GM23248 (cell line): ENCODE data around the gene ARHGDIB.

Experiments used
- EZH2 ChIP-seq: fragments of 200-600 bp; sonication (generic); IDR thresholded peaks from 2 replicates; pipeline ENCODE4 v1.6.1; 2018; ENCODE audit warnings: antibody characterized with exemption, mild to moderate bottlenecking; ENCODE audit not compliant: insufficient read depth, poor library complexity, severe bottlenecking
- EZH2phosphoT487 ChIP-seq: fragments of 200-600 bp; sonication (generic); IDR thresholded peaks from 2 replicates; pipeline ENCODE4 v1.6.1; 2018; ENCODE audit warnings: antibody characterized with exemption, moderate library complexity, mild to moderate bottlenecking, low read depth; ENCODE audit not compliant: insufficient read depth

DNA sequence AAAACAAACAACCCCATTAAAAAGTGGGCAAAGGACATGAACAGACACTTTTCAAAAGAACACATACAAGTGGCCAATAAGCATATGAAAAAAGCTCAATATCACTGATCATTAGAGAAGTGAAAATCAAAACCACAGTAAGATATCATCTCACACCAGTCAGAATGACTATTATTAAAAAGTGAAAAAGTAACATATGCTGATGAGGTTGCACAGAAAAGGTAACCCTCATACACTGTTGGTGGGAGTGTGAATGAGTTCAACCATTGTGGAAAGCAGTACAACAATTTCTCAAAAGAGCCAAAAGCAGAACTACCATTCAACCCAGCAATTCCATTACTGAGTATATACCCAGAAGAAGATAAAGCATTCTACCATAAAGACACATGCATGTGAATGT is 29.7 kb upstream of the ARHGDIB start:
- TF ChIP-seq EZH2 (no peak), EZH2phosphoT487 (no peak)
